H1 (cell line): Measurements from ENCODE around the gene MMP11. TPM values are rescaled to one million over a fixed set of nuclear protein-coding genes. Genes with fewer than 3 reads are reported as not detected.

Experiments used
- CTCF ChIA-PET: fragments of 300-600 bp; sonication (Branson Sonifier 250); formaldehyde crosslinking; loops from one replicate; lab custom pipeline; 2021; ENCODE audit not compliant: partially characterized antibody; lab: Charles Lee
- POLR2A ChIA-PET: fragments of 300-600 bp; sonication (Branson Sonifier 250); formaldehyde crosslinking; loops from one replicate; lab custom pipeline; 2021; ENCODE audit warnings: inconsistent platforms; ENCODE audit not compliant: partially characterized antibody; lab: Charles Lee
- DNase-seq, 2 experiments: peaks; one replicate each; pipeline versions ENCODE4 v3.0.0 to v3.0.0-alpha.2; 2010 to 2022; ENCODE audit warnings: low spot score in 2 of 2, low read depth in 1 of 2, mixed read lengths in 1 of 2
- FAIRE-seq: peaks from 2 replicates; lab custom pipeline; 2011; peaks lifted over from hg19 to GRCh38; lab: Jason Lieb, UNC
- H2AFZ ChIP-seq: 2 replicates; pipeline ENCODE4 v1.8.1; 2012; ENCODE audit warnings: low read length, inconsistent platforms
- H2AK5ac ChIP-seq: 2 replicates; pipeline ENCODE4 v1.6.1; 2013; ENCODE audit warnings: low read depth, low read length
- H2BK120ac ChIP-seq: replicated peaks from 2 replicates; pipeline ENCODE3; 2013; ENCODE audit warnings: low read depth, low read length, inconsistent platforms
- H2BK12ac ChIP-seq: 2 replicates; pipeline ENCODE4 v1.6.1; 2013; ENCODE audit warnings: low read depth, low read length
- H2BK15ac ChIP-seq: 2 replicates; pipeline ENCODE4 v1.6.1; 2013; ENCODE audit warnings: low read length
- H2BK20ac ChIP-seq: 2 replicates; pipeline ENCODE4 v1.6.1; 2013; ENCODE audit warnings: low read length
- H2BK5ac ChIP-seq: 2 replicates; pipeline ENCODE4 v1.6.1; 2013; ENCODE audit warnings: low read depth, low read length
- H3K14ac ChIP-seq: 2 replicates; pipeline ENCODE4 v1.6.1; 2013; ENCODE audit warnings: inconsistent platforms; ENCODE audit not compliant: insufficient read length
- H3K18ac ChIP-seq: 2 replicates; pipeline ENCODE4 v1.6.1; 2013; ENCODE audit warnings: low read length; ENCODE audit errors: extremely low read depth
- H3K23ac ChIP-seq: 2 replicates; pipeline ENCODE4 v1.6.1; 2013; ENCODE audit warnings: inconsistent platforms; ENCODE audit not compliant: insufficient read length
- H3K23me2 ChIP-seq: 2 replicates; pipeline ENCODE4 v1.6.1; 2013; ENCODE audit warnings: low read depth, low read length
- H3K27ac ChIP-seq: 2 replicates; pipeline ENCODE4 v1.6.1; 2011; ENCODE audit warnings: low read depth, low read length, inconsistent platforms
- H3K27me3 ChIP-seq, 4 experiments: replicated peaks in 1 of 4; 1 replicate in 1 of 4; 2 replicates in 3 of 4; pipeline versions ENCODE4 v1.6.1 to v1.8.1; 2011 to 2013; ENCODE audit warnings: low read length in 3 of 4, mild to moderate bottlenecking in 3 of 4, inconsistent platforms in 2 of 4, mixed read lengths in 2 of 4, moderate library complexity in 1 of 4; ENCODE audit not compliant: control insufficient read depth in 3 of 4, insufficient read depth in 3 of 4; ENCODE audit errors: extremely low read depth in 1 of 4
- H3K36me3 ChIP-seq, 4 experiments: 2 replicates each; pipeline versions ENCODE4 v1.6.1 to v1.8.1; 2011 to 2013; ENCODE audit warnings: mild to moderate bottlenecking in 4 of 4, low read length in 3 of 4, moderate library complexity in 2 of 4, control low read depth in 1 of 4, inconsistent platforms in 1 of 4; ENCODE audit not compliant: insufficient read depth in 4 of 4, control insufficient read depth in 2 of 4
- H3K4ac ChIP-seq: replicated peaks from 2 replicates; pipeline ENCODE3; 2013; ENCODE audit warnings: low read length, low read depth, mixed read lengths, inconsistent platforms; ENCODE audit not compliant: insufficient read length
- H3K4me1 ChIP-seq, 4 experiments: replicated peaks in 1 of 4; 1 replicate in 1 of 4; 2 replicates in 3 of 4; pipeline versions ENCODE4 v1.6.1 to v1.8.1; 2011 to 2013; ENCODE audit warnings: low read length in 3 of 4, inconsistent platforms in 2 of 4, mixed read lengths in 1 of 4; ENCODE audit not compliant: insufficient read depth in 4 of 4, control insufficient read depth in 3 of 4
- H3K4me2 ChIP-seq, 2 experiments: 2 replicates each; pipeline versions ENCODE4 v1.6.1 to v1.8.1; 2011 to 2013; ENCODE audit warnings: low read depth in 2 of 2, low read length in 2 of 2, control low read depth in 1 of 2, inconsistent platforms in 1 of 2, mild to moderate bottlenecking in 1 of 2; ENCODE audit not compliant: insufficient read depth in 1 of 2
- H3K4me3 ChIP-seq, 4 experiments: fragments of 200-600, 300-600 bp in 1 of 4; sonication (generic), shearing (Covaris generic), sonication (Bioruptor Twin) in 1 of 4; 2 replicates each; pipeline versions ENCODE4 v1.5.1 to v1.8.1; 2011 to 2016; ENCODE audit warnings: low read length in 4 of 4, low read depth in 3 of 4, control low read depth in 2 of 4, inconsistent platforms in 2 of 4, mild to moderate bottlenecking in 2 of 4, mixed read lengths in 1 of 4, moderate library complexity in 1 of 4; ENCODE audit not compliant: insufficient read depth in 2 of 4; ENCODE audit errors: extremely low read depth in 1 of 4
- H3K56ac ChIP-seq: replicated peaks from 2 replicates; pipeline ENCODE3; 2013; ENCODE audit warnings: low read depth, mild to moderate bottlenecking, mixed read lengths, low read length, inconsistent platforms; ENCODE audit not compliant: insufficient read length
- H3K79me1 ChIP-seq: 2 replicates; pipeline ENCODE4 v1.6.1; 2013; ENCODE audit warnings: low read depth, low read length, control low read depth
- H3K79me2 ChIP-seq, 2 experiments: 2 replicates each; pipeline versions ENCODE4 v1.6.1 to v1.8.1; 2012 to 2013; ENCODE audit warnings: low read length in 2 of 2, mild to moderate bottlenecking in 2 of 2, inconsistent platforms in 1 of 2; ENCODE audit not compliant: insufficient read depth in 2 of 2, control insufficient read depth in 1 of 2
- H3K9ac ChIP-seq, 4 experiments: replicated peaks in 1 of 4; 1 replicate in 1 of 4; 2 replicates in 3 of 4; pipeline versions ENCODE4 v1.6.1 to v1.8.1; 2011 to 2013; ENCODE audit warnings: low read depth in 3 of 4, low read length in 3 of 4, control low read depth in 2 of 4, mild to moderate bottlenecking in 2 of 4, moderate library complexity in 2 of 4, inconsistent platforms in 1 of 4; ENCODE audit errors: extremely low read depth in 1 of 4
- H3K9me3 ChIP-seq, 2 experiments: 2 replicates each; pipeline versions ENCODE4 v1.6.1 to v1.8.1; 2012 to 2013; ENCODE audit warnings: mild to moderate bottlenecking in 2 of 2, moderate library complexity in 2 of 2, control low read depth in 1 of 2, inconsistent platforms in 1 of 2, low read depth in 1 of 2, low read length in 1 of 2, mixed read lengths in 1 of 2; ENCODE audit not compliant: insufficient read depth in 2 of 2
- H4K20me1 ChIP-seq, 2 experiments: replicated peaks in 1 of 2; 2 replicates each; pipeline versions ENCODE3 to v1.8.1; 2011 to 2013; ENCODE audit warnings: inconsistent platforms in 2 of 2, low read length in 2 of 2, mild to moderate bottlenecking in 1 of 2; ENCODE audit not compliant: insufficient read depth in 2 of 2, control insufficient read depth in 1 of 2
- H4K5ac ChIP-seq: 2 replicates; pipeline ENCODE4 v1.6.1; 2013; ENCODE audit warnings: low read length, low read depth, mixed read lengths, inconsistent platforms; ENCODE audit not compliant: insufficient read length
- H4K8ac ChIP-seq: 2 replicates; pipeline ENCODE4 v1.8.0; 2013; ENCODE audit warnings: mild to moderate bottlenecking, moderate library complexity, low read length, inconsistent platforms; ENCODE audit not compliant: insufficient read depth; ENCODE audit errors: extremely low read depth
- H4K91ac ChIP-seq: replicated peaks from 2 replicates; pipeline ENCODE3; 2013; ENCODE audit warnings: low read length, mixed read lengths, inconsistent platforms; ENCODE audit not compliant: insufficient read length
- EP300 ChIP-seq, 2 experiments: IDR thresholded peaks; 1 replicate in 1 of 2; 2 replicates in 1 of 2; pipeline ENCODE4 v1.6.1; 2011 to 2012; ENCODE audit warnings: low read depth in 2 of 2, low read length in 2 of 2, mild to moderate bottlenecking in 2 of 2, borderline replicate concordance in 1 of 2, inconsistent platforms in 1 of 2, moderate library complexity in 1 of 2
- KDM4A ChIP-seq: IDR thresholded peaks from one replicate; pipeline ENCODE4 v1.7.1; 2012; ENCODE audit warnings: low read depth, mild to moderate bottlenecking, moderate library complexity, low read length, inconsistent platforms; ENCODE audit not compliant: severe bottlenecking
- SIRT6 ChIP-seq: IDR thresholded peaks from one replicate; pipeline ENCODE4 v1.7.1; 2012; ENCODE audit warnings: low read length, inconsistent platforms
- TAF7 ChIP-seq: optimal IDR thresholded peaks from 2 replicates; pipeline ENCODE3; 2011; ENCODE audit warnings: low read depth, mild to moderate bottlenecking, inconsistent platforms, low read length, moderate library complexity, borderline replicate concordance
- WGBS, 2 experiments: shearing (Covaris generic) in 1 of 2; methylation state at CpG; one replicate each; pipeline versions ENCODE4 v1.1.6 to v1.1.7; 2013 to 2015; ENCODE audit warnings: low lambda C conversion rate in 2 of 2, mixed read lengths in 2 of 2, inconsistent platforms in 1 of 2, low coverage in 1 of 2, missing lambda C conversion rate in 1 of 2; ENCODE audit not compliant: insufficient replicate concordance in 2 of 2, insufficient coverage in 1 of 2, insufficient read length in 1 of 2; ENCODE audit errors: extremely low coverage in 1 of 2, missing lambda C conversion rate in 1 of 2; 5-methylcytosine and 5-hydroxymethylcytosine counted together
- polyA plus RNA-seq, 7 experiments: library from polyadenylated mRNA; depleted of rRNA in 3 of 7; stranded (reverse) in 5 of 7; unstranded in 2 of 7; fragments of >200 nt in 5 of 7; fragments of 200-250 nt in 2 of 7; gene quantifications; 1 replicate in 5 of 7; 2 replicates in 1 of 7; 4 replicates in 1 of 7; pipeline versions ENCODE4 v1.2.1 to v1.2.3, GENCODE V29; 2011 to 2013; ENCODE audit warnings: missing spikeins in 2 of 7, mixed read lengths in 2 of 7
- total RNA-seq: library from RNA; stranded (reverse); fragmentation: NEBNext Ultra II Directional; extraction: Animal tissue kit (Norgen Biotek cat#: 25700); gene quantifications from 2 replicates; pipeline ENCODE4 v1.2.1, GENCODE V29; 2021

MMP11 gene
- total and polyA plus RNA-seq, 2 of the 8 experiments (the other 6 are each of a cell fraction or from before 2014, with no cell fraction given), result 10.2 to 18.3 TPM

- CTCF ChIA-PET, result no interaction called here
- TF ChIP-seq TAF7 (no peak), SIRT6 (no peak), KDM4A (no peak), EP300 (IDR thresholded peaks at IDR 0.05; ENCODE audit: borderline replicate concordance in 1 of 2, low read depth in 2 of 2, low read length in 2 of 2) (no peak)
- Histone ChIP-seq H3K9me3 (no peaks in the 10 kb centered on the region), H2AFZ (no peak overlapping the region), H4K8ac (no peak overlapping the region), H3K79me2 (no peaks in the 10 kb centered on the region), H3K9ac (no peak overlapping the region; a peak in 1 of 7 replicates), H3K4ac (no peak overlapping the region), H3K23me2 (no peaks in the 10 kb centered on the region), H3K18ac (no peak overlapping the region), H3K4me2 (no peak overlapping the region), H3K14ac (no peak overlapping the region), H3K36me3 (no peaks in the 10 kb centered on the region), H3K27ac (no peak overlapping the region), H3K27me3 (peaks cover 0 to 2% (median 0%) of the 10 kb centered on the region in 4 experiments; a peak in 2 of 7 replicates), H2BK120ac (no peak overlapping the region), H4K91ac (no peak overlapping the region), H4K20me1 (peaks cover 0 to 2% of the 10 kb centered on the region in 2 experiments), H2BK20ac (no peak overlapping the region), H3K79me1 (no peaks in the 10 kb centered on the region; the same call in 1 of the 2 replicates), H4K5ac (no peak overlapping the region), H2BK12ac (no peak overlapping the region), H2BK15ac (no peak overlapping the region), H3K23ac (no peak overlapping the region), H3K4me3 (no peak overlapping the region), H2BK5ac (no peak overlapping the region), H2AK5ac (no peak overlapping the region), H3K4me1 (peaks cover 0 to 6% (median 0%) of the 10 kb centered on the region in 4 experiments; a peak in 2 of 7 replicates), H3K56ac (no peak overlapping the region)
- FAIRE-seq (no peak), DNase-seq (no peak)
- 88% methylated on average over 20 of the region's 20 CpGs; no CpG with 5 or more reads in 1 of the 2 experiments for WGBS, 2 experiments
- POLR2A ChIA-PET, result interaction anchor here (1.5 to 3.9 kb wide), 2 partner anchors 12 to 114 kb away, joined by 3 to 21 read pairs; partner anchors contain the start of gene CHCHD10
These were observed 7.6 kb downstream of the MMP11 start for GRCh38 chr22:23780146-23780748.
